Ishikawa (cell line): Measurements from ENCODE around the gene CNKSR2.

Experiments
- CEBPB ChIP-seq: IDR thresholded peaks from 2 replicates; pipeline ENCODE4 v1.6.1; 2012
- TF ChIP-seq, protein P1 (sequence below): IDR thresholded peaks from 2 replicates; pipeline ENCODE4 v1.6.1; 2012; ENCODE audit warnings: low read depth, mild to moderate bottlenecking

GRCh38 chrX:21660156-21660555 lies 285.9 kb downstream of the CNKSR2 start:
- TF ChIP-seq CEBPB, result no peak
- TF ChIP-seq, protein P1, sequence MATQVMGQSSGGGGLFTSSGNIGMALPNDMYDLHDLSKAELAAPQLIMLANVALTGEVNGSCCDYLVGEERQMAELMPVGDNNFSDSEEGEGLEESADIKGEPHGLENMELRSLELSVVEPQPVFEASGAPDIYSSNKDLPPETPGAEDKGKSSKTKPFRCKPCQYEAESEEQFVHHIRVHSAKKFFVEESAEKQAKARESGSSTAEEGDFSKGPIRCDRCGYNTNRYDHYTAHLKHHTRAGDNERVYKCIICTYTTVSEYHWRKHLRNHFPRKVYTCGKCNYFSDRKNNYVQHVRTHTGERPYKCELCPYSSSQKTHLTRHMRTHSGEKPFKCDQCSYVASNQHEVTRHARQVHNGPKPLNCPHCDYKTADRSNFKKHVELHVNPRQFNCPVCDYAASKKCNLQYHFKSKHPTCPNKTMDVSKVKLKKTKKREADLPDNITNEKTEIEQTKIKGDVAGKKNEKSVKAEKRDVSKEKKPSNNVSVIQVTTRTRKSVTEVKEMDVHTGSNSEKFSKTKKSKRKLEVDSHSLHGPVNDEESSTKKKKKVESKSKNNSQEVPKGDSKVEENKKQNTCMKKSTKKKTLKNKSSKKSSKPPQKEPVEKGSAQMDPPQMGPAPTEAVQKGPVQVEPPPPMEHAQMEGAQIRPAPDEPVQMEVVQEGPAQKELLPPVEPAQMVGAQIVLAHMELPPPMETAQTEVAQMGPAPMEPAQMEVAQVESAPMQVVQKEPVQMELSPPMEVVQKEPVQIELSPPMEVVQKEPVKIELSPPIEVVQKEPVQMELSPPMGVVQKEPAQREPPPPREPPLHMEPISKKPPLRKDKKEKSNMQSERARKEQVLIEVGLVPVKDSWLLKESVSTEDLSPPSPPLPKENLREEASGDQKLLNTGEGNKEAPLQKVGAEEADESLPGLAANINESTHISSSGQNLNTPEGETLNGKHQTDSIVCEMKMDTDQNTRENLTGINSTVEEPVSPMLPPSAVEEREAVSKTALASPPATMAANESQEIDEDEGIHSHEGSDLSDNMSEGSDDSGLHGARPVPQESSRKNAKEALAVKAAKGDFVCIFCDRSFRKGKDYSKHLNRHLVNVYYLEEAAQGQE, result no peak
